Right lobe of liver (tissue), 6 donors: ENCODE results near the gene HECTD4. TPM values are rescaled to one million over a fixed set of nuclear protein-coding genes. Genes with fewer than 3 reads are reported as not detected.

ENCODE experiments used
- ATAC-seq, 4 donors: fragments of 200-7000 bp; cut with Tn5 transposase; one replicate each; pipeline ENCODE4 v1.9.1; 2020; ENCODE audit warnings: mild to moderate bottlenecking in 4 of 4, moderate library complexity in 4 of 4
- DNase-seq, 3 donors: peaks; one replicate each; pipeline ENCODE4 v3.0.0-alpha.2; 2020
- H3K27ac ChIP-seq, 3 donors: fragments of 200-600 bp; one replicate each; pipeline ENCODE4 v1.8.0; 2022
- H3K27me3 ChIP-seq, 2 donors: fragments of 200-600 bp; one replicate each; pipeline ENCODE4 v1.8.0; 2022
- H3K36me3 ChIP-seq, 4 donors: fragments of 200-600 bp; sonication (generic) in 1 of 4; one replicate each; pipeline versions ENCODE4 v1.5.1 to v1.8.0; 2017 to 2022; ENCODE audit warnings: control low read depth in 1 of 4
- H3K4me1 ChIP-seq, 4 donors: fragments of 200-600 bp; sonication (generic) in 1 of 4; one replicate each; pipeline versions ENCODE4 v1.5.1 to v1.8.0; 2017 to 2022; ENCODE audit warnings: control low read depth in 1 of 4
- H3K4me3 ChIP-seq, 3 donors: fragments of 200-600 bp; one replicate each; pipeline ENCODE4 v1.8.0; 2022
- H3K9me3 ChIP-seq, 4 donors: fragments of 200-600 bp; sonication (generic) in 1 of 4; one replicate each; pipeline versions ENCODE4 v1.5.1 to v1.8.0; 2017 to 2022; ENCODE audit warnings: control low read depth in 1 of 4
- POLR2A ChIP-seq: fragments of 450-650 bp; IDR thresholded peaks from one replicate; pipeline ENCODE4 v1.6.1; 2017; ENCODE audit warnings: antibody characterized with exemption, mild to moderate bottlenecking
- WGBS: methylation state at CpG from one replicate; pipeline ENCODE4 v1.1.6; 2018; ENCODE audit warnings: low coverage, low lambda C conversion rate; ENCODE audit not compliant: insufficient coverage; ENCODE audit errors: missing lambda C conversion rate; 5-methylcytosine and 5-hydroxymethylcytosine counted together
- intact Hi-C, 2 donors: fragments of 100-400 bp; cut with DNase I; formaldehyde crosslinking; loops; one replicate each; pipeline versions ENCODE4 v1.11.2 to v1.14.1; 2022
- total RNA-seq, 6 experiments: library from RNA; depleted of rRNA in 2 of 6; stranded (reverse); fragments of >200 nt in 2 of 6; fragmentation: NEBNext Ultra II Directional in 3 of 6; extraction: Animal tissue kit (Norgen Biotek cat#: 25700) in 3 of 6; gene quantifications; one replicate each; pipeline versions ENCODE4 v1.1.0 to v1.2.4, GENCODE V29; 2016 to 2023
- TF ChIP-seq, protein P1 (sequence below), 4 donors: fragments of 200-600 bp in 3 of 4; fragments of 450-650 bp in 1 of 4; IDR thresholded peaks; one replicate each; pipeline versions ENCODE4 v1.5.1 to v1.8.0; 2016 to 2022; ENCODE audit warnings: antibody characterized with exemption in 4 of 4, mild to moderate bottlenecking in 2 of 4
- donor health status: DM: no; HTN: yes; CAD: no.
- donor health status: DM: no; HTN: no; CAD: no.
- donor health status: DM: no; HTN: no; CAD: no.
- donor health status: DM: no; HTN: yes; CAD: no.
- donor health status: DM: no; HTN: yes; CAD: no.

Gene HECTD4
- total RNA-seq, 6 experiments from 2014 or later, result 12.6 to 24.4 (median 19.3) TPM

DNA sequence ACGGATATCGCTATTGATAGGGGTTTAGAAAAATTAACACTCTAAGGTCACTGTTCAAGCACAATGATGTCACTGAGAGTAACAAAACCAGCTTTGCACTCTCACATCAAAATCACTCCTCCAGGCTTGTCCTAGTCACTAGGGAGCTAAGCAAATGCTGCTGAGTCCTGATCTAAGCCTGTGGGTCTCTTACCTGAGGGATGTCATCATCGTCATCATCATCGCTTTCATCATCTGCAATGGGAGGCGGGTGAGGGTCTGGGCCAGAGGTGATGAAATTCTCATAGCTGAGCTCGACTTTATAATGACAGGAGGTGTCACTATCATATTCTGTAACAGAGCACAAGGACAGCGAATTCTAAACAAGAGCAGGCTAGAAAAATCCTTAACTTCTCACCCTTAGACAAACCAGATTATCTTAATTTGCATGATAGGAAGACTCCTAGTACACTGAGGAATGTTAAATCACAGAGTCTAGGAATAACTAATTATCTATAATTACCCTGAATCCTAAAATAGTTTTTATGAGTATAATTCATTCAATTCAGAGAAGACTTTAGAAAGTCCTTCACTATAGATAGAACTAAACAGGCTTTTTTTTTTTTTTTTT, 173.8 kb downstream of the HECTD4 start:
- intact Hi-C loops, result no loop called here
- 54% methylated on average over 5 of the region's 7 CpGs for WGBS
- TF ChIP-seq, protein P1, sequence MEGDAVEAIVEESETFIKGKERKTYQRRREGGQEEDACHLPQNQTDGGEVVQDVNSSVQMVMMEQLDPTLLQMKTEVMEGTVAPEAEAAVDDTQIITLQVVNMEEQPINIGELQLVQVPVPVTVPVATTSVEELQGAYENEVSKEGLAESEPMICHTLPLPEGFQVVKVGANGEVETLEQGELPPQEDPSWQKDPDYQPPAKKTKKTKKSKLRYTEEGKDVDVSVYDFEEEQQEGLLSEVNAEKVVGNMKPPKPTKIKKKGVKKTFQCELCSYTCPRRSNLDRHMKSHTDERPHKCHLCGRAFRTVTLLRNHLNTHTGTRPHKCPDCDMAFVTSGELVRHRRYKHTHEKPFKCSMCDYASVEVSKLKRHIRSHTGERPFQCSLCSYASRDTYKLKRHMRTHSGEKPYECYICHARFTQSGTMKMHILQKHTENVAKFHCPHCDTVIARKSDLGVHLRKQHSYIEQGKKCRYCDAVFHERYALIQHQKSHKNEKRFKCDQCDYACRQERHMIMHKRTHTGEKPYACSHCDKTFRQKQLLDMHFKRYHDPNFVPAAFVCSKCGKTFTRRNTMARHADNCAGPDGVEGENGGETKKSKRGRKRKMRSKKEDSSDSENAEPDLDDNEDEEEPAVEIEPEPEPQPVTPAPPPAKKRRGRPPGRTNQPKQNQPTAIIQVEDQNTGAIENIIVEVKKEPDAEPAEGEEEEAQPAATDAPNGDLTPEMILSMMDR (IDR thresholded peaks at IDR 0.05), result no peak
- no peak for TF ChIP-seq POLR2A
- Histone ChIP-seq H3K4me1 (peaks cover 0 to 10% (median 3%) of the 10 kb centered on the region in 4 donors), H3K27ac (peak overlapping the region in 1 of 3 donors; percentile 17), H3K4me3 (no peak overlapping the region), H3K36me3 (peaks cover 0 to 27% (median 7%) of the 10 kb centered on the region in 4 donors), H3K9me3 (no peaks in the 10 kb centered on the region), H3K27me3 (no peaks in the 10 kb centered on the region)
- peak in 1 of 4 donors; percentile 8 for ATAC-seq
- DNase-seq, result peak in 1 of 3 donors; percentile 19

DNA sequence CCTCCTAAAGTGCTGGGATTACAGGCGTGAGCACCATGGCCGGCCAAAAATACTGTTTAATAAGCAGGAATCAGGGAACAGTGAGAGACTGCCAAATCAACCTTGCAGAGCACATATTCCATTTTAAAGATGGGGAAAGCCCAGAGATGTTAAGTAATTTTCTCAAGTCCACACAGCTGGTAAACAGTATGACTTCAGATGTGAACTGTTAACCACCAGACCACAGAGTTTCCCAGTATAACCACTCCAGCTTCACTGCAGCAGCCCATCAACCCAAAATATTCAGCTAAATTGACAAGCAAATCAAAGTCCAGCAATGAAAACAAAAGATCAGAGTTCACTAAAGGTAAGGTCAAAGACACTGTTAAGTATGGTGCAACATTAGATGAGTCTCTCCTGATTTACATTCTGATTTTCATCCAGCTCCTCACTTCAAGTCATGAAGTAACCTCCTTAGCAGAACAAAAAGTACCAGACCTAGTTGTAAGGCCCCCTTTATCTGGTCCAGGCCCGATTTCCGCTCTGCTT, 174.8 kb downstream of the HECTD4 start:
- ATAC-seq, result peak; percentile 87 to 91 (median 90)
- H3K27ac ChIP-seq, result peak overlapping the region in 2 of 3 donors; percentile 15 to 17
- peaks cover 0 to 36% (median 8%) of the 10 kb centered on the region in 4 donors for H3K36me3 ChIP-seq
- intact Hi-C loops, result no loop called here
- H3K4me1 ChIP-seq, result peaks cover 0 to 10% (median 3%) of the 10 kb centered on the region in 4 donors
- TF ChIP-seq, protein P1 (IDR thresholded peaks at IDR 0.05), result no peak
- no peak for TF ChIP-seq POLR2A
- WGBS, result 52% methylated on average over 3 of the region's 4 CpGs
- no peak overlapping the region for H3K4me3 ChIP-seq
- H3K27me3 ChIP-seq, result no peaks in the 10 kb centered on the region
- H3K9me3 ChIP-seq, result no peaks in the 10 kb centered on the region
- peak in 1 of 3 donors; percentile 44 for DNase-seq

GRCh38 chr12:112206944-112207343, 175.3 kb downstream of the HECTD4 start:
- TF ChIP-seq POLR2A, result no peak
- TF ChIP-seq, protein P1 (IDR thresholded peaks at IDR 0.05), result no peak
- Histone ChIP-seq H3K27ac (peak overlapping the region in 2 of 3 donors; percentile 15 to 17), H3K4me3 (no peak overlapping the region), H3K36me3 (peaks cover 0 to 33% (median 8%) of the 10 kb centered on the region in 4 donors), H3K27me3 (no peaks in the 10 kb centered on the region), H3K4me1 (peaks cover 0 to 10% (median 3%) of the 10 kb centered on the region in 4 donors), H3K9me3 (no peaks in the 10 kb centered on the region)
- 80% methylated on average over 3 of the region's 7 CpGs for WGBS
- ATAC-seq (no peak), DNase-seq (no peak)
- intact Hi-C loops, result no loop called here

GRCh38 chr12:112199136-112199535, 183.1 kb downstream of the HECTD4 start:
- ATAC-seq, result no peak
- Histone ChIP-seq H3K36me3 (peaks cover 0 to 44% (median 7%) of the 10 kb centered on the region in 4 donors), H3K9me3 (no peaks in the 10 kb centered on the region), H3K4me1 (no peaks in the 10 kb centered on the region), H3K27ac (no peak overlapping the region), H3K27me3 (no peaks in the 10 kb centered on the region), H3K4me3 (no peak overlapping the region)
- DNase-seq, result no peak
- no peak for TF ChIP-seq POLR2A
- TF ChIP-seq, protein P1 (IDR thresholded peaks at IDR 0.05), result no peak
- intact Hi-C loops, result loop anchor here (10.0 kb wide), 1 partner anchor 186 kb away; the partner anchor contains the start of gene HECTD4 (in 2 of the 2)
- WGBS, result 63% methylated on average over 4 of the region's 4 CpGs
